SK-N-MC (cell line): ENCODE results near the gene IFITM2.

Source experiments
- EZH2 ChIP-seq: fragments of 200-600 bp; sonication (generic); IDR thresholded peaks from one replicate; pipeline ENCODE4 v1.6.1; 2017; ENCODE audit warnings: antibody characterized with exemption
- POLR2AphosphoS5 ChIP-seq: IDR thresholded peaks from 2 replicates; pipeline ENCODE4 v1.6.1; 2012; ENCODE audit warnings: mild to moderate bottlenecking, low read depth, low read length, borderline replicate concordance

GRCh38 chr11:278001-278951 is 29.3 kb upstream of the IFITM2 start, which contains the start of gene NLRP6:
- TF ChIP-seq POLR2AphosphoS5 = no peak
- no peak for TF ChIP-seq EZH2
